Kidney capillary endothelial cell (primary cell): ENCODE measurements around the gene ACAP3.
"Not testable (repeated sequence)": the region's sequence is repeated elsewhere in the genome, so short reads cannot be mapped to it uniquely, and the experiment has no call there.

ENCODE experiments used
- DNase-seq: peaks from one replicate; pipeline ENCODE4 v3.0.0-alpha.2; 2018; ENCODE audit warnings: low spot score

Gene ACAP3

GRCh38 chr1:1330366-1331067 lies 22.8 kb upstream of the ACAP3 start:
- DNase-seq = no peak

GRCh38 chr1:1329304-1330210 lies 21.8 kb upstream of the ACAP3 start:
- no peak for DNase-seq

GRCh38 chr1:1328254-1328653 lies 20.5 kb upstream of the ACAP3 start:
- no peak for DNase-seq

- no peak for DNase-seq
Measured at GRCh38 chr1:1327291-1327690, 19.6 kb upstream of the ACAP3 start.

- DNase-seq = no peak
Measured at GRCh38 chr1:1326075-1326605, 18.4 kb upstream of the ACAP3 start.

- DNase-seq = no peak
Measured at GRCh38 chr1:1325288-1326074, 17.8 kb upstream of the ACAP3 start.

GRCh38 chr1:1324524-1325287 lies 17.0 kb upstream of the ACAP3 start, which contains the start of the genes CPTP and INTS11:
Gene CPTP (plus strand): TSS chr1:1324802. CDS start chr1:1326911, 2,109 bp downstream.
Gene INTS11 (minus strand): TSS chr1:1324660. CDS start chr1:1324608, 52 bp downstream.
- peak; percentile 82 for DNase-seq

- no peak for DNase-seq
Measured at GRCh38 chr1:1324084-1324523, 16.4 kb upstream of the ACAP3 start.

GRCh38 chr1:1322952-1323351 lies 15.2 kb upstream of the ACAP3 start:
- no peak for DNase-seq

GRCh38 chr1:1322418-1322817 lies 14.7 kb upstream of the ACAP3 start:
- no peak for DNase-seq

- DNase-seq = no peak
Measured at GRCh38 chr1:1321477-1321876, 13.7 kb upstream of the ACAP3 start.

- DNase-seq = no peak
Measured at GRCh38 chr1:1320666-1321448, 13.1 kb upstream of the ACAP3 start.

GRCh38 chr1:1319646-1319941 lies 11.9 kb upstream of the ACAP3 start:
- no peak for DNase-seq

- DNase-seq = no peak
Measured at GRCh38 chr1:1318777-1319645, 11.3 kb upstream of the ACAP3 start.

GRCh38 chr1:1318131-1318652 lies 10.5 kb upstream of the ACAP3 start:
- no peak for DNase-seq

- DNase-seq = no peak
Measured at GRCh38 chr1:1317420-1317819, 9.7 kb upstream of the ACAP3 start.

- not testable (repeated sequence) for DNase-seq
Measured at GRCh38 chr1:1316199-1316598, 8.5 kb upstream of the ACAP3 start.

GRCh38 chr1:1315435-1315954 lies 7.8 kb upstream of the ACAP3 start:
- DNase-seq = no peak

- DNase-seq = no peak
Measured at GRCh38 chr1:1314678-1315335, 7.1 kb upstream of the ACAP3 start.
